Natural killer cell (primary cell): ENCODE measurements around the gene FBXO36. TPM values are rescaled to one million over a fixed set of nuclear protein-coding genes. Genes with fewer than 3 reads are reported as not detected.

Source experiments
- ATAC-seq, 3 donors: fragments of 150-1000 bp in 2 of 3; fragments of 200-7000 bp in 1 of 3; cut with Tn5 transposase; 1 replicate in 1 of 3; 2 replicates in 2 of 3; pipeline ENCODE4 v1.10.0; 2021; ENCODE audit warnings: mild to moderate bottlenecking in 2 of 3, moderate library complexity in 2 of 3
- DNase-seq, 2 donors: peaks; one replicate each; pipeline versions ENCODE4 v3.0.0 to v3.0.0-alpha.2; 2013 to 2021; ENCODE audit warnings: mixed read lengths in 1 of 2
- H3K27ac ChIP-seq: one replicate; pipeline ENCODE4 v1.5.1; 2013; ENCODE audit warnings: mild to moderate bottlenecking, low read length
- H3K27me3 ChIP-seq: one replicate; pipeline ENCODE4 v1.6.1; 2013; ENCODE audit warnings: low read length; ENCODE audit not compliant: control insufficient read depth, insufficient read depth
- H3K36me3 ChIP-seq: one replicate; pipeline ENCODE4 v1.6.1; 2013; ENCODE audit warnings: low read length; ENCODE audit not compliant: control insufficient read depth, insufficient read depth
- H3K4me1 ChIP-seq: one replicate; pipeline ENCODE4 v1.6.1; 2013; ENCODE audit warnings: low read length; ENCODE audit not compliant: control insufficient read depth, insufficient read depth
- H3K4me3 ChIP-seq: one replicate; pipeline ENCODE4 v1.5.1; 2013; ENCODE audit warnings: low read length
- H3K9me3 ChIP-seq: one replicate; pipeline ENCODE4 v1.6.1; 2013; ENCODE audit warnings: low read length; ENCODE audit not compliant: control insufficient read depth, insufficient read depth
- H3K27ac Mint-ChIP-seq, 2 donors: one replicate each; pipeline ENCODE4 v1.8.0; 2022; ENCODE audit warnings: mild to moderate bottlenecking in 2 of 2, mixed read lengths in 2 of 2, moderate library complexity in 1 of 2
- H3K27me3 Mint-ChIP-seq, 2 donors: one replicate each; pipeline ENCODE4 v1.8.0; 2022; ENCODE audit warnings: low read depth in 2 of 2, mixed read lengths in 2 of 2
- H3K36me3 Mint-ChIP-seq: one replicate; pipeline ENCODE4 v1.8.0; 2022; ENCODE audit warnings: mixed read lengths
- H3K4me1 Mint-ChIP-seq, 2 donors: one replicate each; pipeline ENCODE4 v1.8.0; 2022; ENCODE audit warnings: mixed read lengths in 2 of 2
- H3K4me3 Mint-ChIP-seq: one replicate; pipeline ENCODE4 v1.8.0; 2022; ENCODE audit warnings: mild to moderate bottlenecking, moderate library complexity, mixed read lengths
- H3K9me3 Mint-ChIP-seq, 2 donors: one replicate each; pipeline ENCODE4 v1.8.0; 2022; ENCODE audit warnings: mixed read lengths in 2 of 2
- CTCF ChIP-seq: fragments of 200-600 bp; IDR thresholded peaks from one replicate; pipeline ENCODE4 v1.8.0; 2022; ENCODE audit warnings: antibody characterized with exemption
- WGBS: methylation state at CpG from one replicate; pipeline ENCODE4 v1.1.7; 2013; ENCODE audit warnings: missing lambda C conversion rate; ENCODE audit not compliant: insufficient coverage; 5-methylcytosine and 5-hydroxymethylcytosine counted together
- intact Hi-C: fragments of 100-400 bp; cut with micrococcal nuclease; formaldehyde crosslinking; loops from one replicate; pipeline ENCODE4 v1.14.2; 2022
- total RNA-seq, 4 donors: library from RNA; stranded (reverse); fragments of 120-200 nt in 1 of 4; gene quantifications; one replicate each; pipeline versions ENCODE4 v1.2.3 to v1.2.4, GENCODE V29; 2013 to 2022

Gene FBXO36
- total RNA-seq, 3 donors from 2014 or later (not counting 1 experiment from before 2014, with no cell fraction given): 1.2 to 1.8 (median 1.5) TPM

DNA sequence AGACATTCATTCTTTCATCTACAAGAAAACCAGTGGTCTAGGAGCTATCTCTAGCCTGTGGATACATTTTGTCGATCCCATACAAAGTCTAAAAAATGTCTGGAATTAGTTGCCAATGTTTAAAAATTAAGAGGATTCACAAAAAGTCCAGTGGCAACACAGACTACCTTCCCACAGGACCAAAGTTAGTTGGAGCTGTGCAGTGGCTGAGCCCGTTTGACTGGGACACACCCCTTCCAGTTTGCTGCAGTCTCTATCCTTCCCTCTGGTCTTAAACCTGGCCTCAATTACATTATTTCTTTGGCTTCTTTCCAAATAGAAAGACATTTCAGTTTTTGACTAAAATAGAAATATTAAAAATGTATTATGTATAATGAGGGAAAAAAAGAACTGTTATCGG lies 127.8 kb downstream of the FBXO36 start:
- H3K4me1 ChIP-seq: no peaks in the 10 kb centered on the region
- Mint-ChIP-seq H3K27me3 (no peaks in the 10 kb centered on the region), H3K9me3 (no peaks in the 10 kb centered on the region), H3K36me3 (no peaks in the 10 kb centered on the region), H3K4me3 (no peak overlapping the region), H3K4me1 (no peaks in the 10 kb centered on the region), H3K27ac (no peak overlapping the region)
- no peak for TF ChIP-seq CTCF
- H3K27ac ChIP-seq: no peak overlapping the region
- no peak overlapping the region for H3K4me3 ChIP-seq
- intact Hi-C loops: no loop called here
- H3K9me3 ChIP-seq: no peaks in the 10 kb centered on the region
- ATAC-seq (no peak), DNase-seq (no peak)
- H3K36me3 ChIP-seq: no peaks in the 10 kb centered on the region
- no peaks in the 10 kb centered on the region for H3K27me3 ChIP-seq
- 81% methylated on average over 3 of the region's 3 CpGs for WGBS

DNA sequence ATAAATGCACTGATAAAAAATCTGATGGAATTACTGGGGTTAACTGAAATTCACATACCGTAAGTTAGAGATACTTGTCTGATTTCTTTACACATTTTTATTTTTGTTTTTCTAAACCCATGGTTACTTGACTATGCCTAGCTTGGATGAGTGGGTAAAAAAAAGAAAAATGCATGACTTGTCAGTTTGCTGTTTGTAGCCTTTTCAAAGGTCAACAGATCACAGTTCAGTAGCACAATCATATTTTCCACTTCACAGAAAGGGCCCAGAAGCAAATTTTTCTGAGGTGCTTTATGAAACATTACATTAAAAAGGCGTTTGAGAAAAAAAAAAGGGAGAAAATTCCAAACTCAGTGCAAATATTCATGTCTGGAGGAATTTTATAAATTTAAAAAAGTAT lies 130.0 kb downstream of the FBXO36 start:
- TF ChIP-seq CTCF: no peak
- no peaks in the 10 kb centered on the region for H3K9me3 ChIP-seq
- no peaks in the 10 kb centered on the region for H3K4me1 ChIP-seq
- H3K27ac ChIP-seq: no peak overlapping the region
- intact Hi-C loops: no loop called here
- Mint-ChIP-seq H3K36me3 (no peaks in the 10 kb centered on the region), H3K27ac (no peak overlapping the region), H3K27me3 (no peaks in the 10 kb centered on the region), H3K4me3 (no peak overlapping the region), H3K9me3 (no peaks in the 10 kb centered on the region), H3K4me1 (no peaks in the 10 kb centered on the region)
- H3K4me3 ChIP-seq: no peak overlapping the region
- H3K36me3 ChIP-seq: no peaks in the 10 kb centered on the region
- no peak for DNase-seq
- WGBS: no CpG with 5 or more reads among the region's 2 CpGs
- no peaks in the 10 kb centered on the region for H3K27me3 ChIP-seq
- no peak for ATAC-seq

DNA sequence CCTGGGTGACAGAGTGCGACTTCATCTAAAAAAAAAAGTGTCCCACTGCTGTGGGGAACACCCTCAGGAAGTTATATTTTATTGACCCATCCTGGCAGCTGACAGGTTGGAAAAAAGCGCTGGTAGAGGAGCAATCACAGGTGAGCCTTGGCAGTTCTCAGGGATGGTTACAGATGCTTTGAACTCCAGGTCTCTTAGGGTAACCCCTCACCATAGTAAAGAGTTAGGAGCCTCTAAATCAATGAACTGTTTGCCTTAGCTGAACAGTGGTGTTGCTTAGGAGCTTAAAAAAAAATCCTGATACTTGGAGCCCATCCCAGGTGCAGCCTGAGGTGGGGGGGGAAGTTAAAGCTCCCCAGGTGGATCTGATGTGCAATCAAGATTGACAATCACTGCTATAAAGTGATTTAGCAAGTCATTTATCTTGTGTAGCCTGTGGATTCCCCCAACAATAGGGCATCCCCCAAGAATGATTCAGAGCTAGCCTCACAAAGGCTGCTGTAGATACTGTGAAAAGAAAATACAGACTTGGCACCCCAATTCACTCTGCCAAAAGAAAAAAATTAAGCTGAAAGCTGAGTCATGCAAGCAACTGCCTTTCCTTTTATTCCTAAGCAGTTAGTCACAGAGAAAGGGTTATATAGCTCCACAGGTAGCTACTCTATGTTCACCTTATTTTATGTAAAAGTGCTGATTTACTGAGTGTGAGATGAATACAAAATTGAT lies 131.6 kb downstream of the FBXO36 start:
- Mint-ChIP-seq H3K4me1 (no peaks in the 10 kb centered on the region), H3K9me3 (no peaks in the 10 kb centered on the region), H3K36me3 (no peaks in the 10 kb centered on the region), H3K27ac (no peak overlapping the region), H3K27me3 (no peaks in the 10 kb centered on the region), H3K4me3 (no peak overlapping the region)
- no peak overlapping the region for H3K27ac ChIP-seq
- H3K27me3 ChIP-seq: no peaks in the 10 kb centered on the region
- no peaks in the 10 kb centered on the region for H3K9me3 ChIP-seq
- DNase-seq (no peak), ATAC-seq (no peak)
- 91% methylated on average over 2 of the region's 2 CpGs for WGBS
- no peak overlapping the region for H3K4me3 ChIP-seq
- no peaks in the 10 kb centered on the region for H3K4me1 ChIP-seq
- no peak for TF ChIP-seq CTCF
- intact Hi-C loops: no loop called here
- no peaks in the 10 kb centered on the region for H3K36me3 ChIP-seq
